Measurements from ENCODE around the gene MSI2. TPM values are rescaled to one million over a fixed set of nuclear protein-coding genes. Genes with fewer than 3 reads are reported as not detected.

Gene MSI2
- total RNA-seq, 1 donor from 2014 or later = 44.6 TPM

DNA sequence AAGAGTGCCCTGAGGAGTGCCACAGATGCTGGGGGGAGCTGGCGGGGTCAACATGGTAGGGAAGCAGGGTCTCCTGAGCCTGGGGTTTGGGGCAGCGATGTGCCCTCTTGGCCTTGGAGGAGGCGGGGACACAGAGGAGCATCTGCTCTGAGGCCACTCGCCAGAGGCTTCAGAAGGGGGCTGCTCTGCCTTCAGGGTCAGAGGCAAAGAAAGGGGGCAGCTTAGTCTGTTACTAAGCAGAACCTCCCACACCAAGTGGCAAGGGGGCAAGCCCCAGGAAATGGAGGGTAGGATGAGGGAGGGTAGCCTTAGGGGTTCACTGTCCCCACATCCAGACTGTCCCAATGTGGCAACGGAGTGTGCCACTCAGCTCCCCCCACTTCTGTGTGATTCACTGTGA is 470.5 kb downstream of the MSI2 start:
- DNase-seq = no peak

DNA sequence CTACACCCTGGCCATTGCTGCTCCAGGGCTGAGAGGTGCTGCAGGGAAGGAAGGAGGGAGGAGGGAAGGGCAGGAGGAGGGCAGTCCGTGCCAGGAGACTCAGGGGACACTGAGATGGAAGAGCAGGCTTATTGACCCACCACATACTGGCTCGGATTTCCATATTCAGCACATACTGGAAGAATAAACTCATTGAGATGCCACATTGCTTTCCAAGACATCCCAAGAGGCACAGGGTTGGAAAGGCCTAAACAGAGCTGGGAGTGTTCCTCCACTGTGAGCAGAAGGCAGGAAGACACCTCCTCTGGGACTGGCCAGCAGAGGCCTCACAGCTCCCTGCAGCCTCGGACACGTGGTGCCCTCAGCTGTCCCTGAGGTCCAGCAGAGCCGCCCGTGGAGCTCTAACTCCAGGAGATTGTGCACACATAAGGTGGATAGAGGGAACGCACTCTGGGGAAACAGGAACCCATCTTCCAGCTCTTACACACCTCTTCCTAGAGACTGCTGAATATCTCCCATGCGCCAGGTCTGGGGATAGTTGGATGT is 471.4 kb downstream of the MSI2 start:
- DNase-seq = no peak

DNA sequence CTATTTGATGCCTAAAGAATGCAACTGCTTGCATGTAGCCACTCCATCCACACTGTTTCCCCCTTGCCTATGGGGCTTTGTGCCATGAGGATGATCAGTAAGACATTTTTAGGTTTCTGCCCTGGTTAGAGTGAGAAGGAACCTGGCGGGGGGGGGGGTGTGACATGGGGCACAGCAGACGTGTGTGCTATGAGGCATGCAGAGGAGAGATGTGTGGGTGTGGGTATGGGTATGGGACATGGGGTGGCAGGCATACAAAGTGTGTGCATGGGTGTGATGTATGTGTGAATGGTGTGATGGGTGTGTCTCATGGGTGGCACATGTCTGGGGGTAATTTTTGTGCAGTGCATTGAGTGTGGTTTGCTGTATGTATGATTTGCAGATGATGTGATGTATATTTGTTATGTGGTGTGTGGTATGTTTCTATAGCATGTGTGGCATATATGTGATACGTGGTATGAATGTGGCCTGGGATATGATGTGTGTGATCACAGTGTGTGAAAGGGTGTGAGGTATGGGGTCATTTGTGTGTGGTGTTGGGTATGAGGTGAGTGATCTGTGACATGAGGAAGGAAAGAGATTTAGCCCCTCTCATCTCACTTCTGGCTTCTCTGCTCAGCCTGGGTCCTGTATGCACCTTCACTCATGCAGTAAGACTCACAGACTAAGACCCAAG is 473.8 kb downstream of the MSI2 start:
- no peak for DNase-seq

DNA sequence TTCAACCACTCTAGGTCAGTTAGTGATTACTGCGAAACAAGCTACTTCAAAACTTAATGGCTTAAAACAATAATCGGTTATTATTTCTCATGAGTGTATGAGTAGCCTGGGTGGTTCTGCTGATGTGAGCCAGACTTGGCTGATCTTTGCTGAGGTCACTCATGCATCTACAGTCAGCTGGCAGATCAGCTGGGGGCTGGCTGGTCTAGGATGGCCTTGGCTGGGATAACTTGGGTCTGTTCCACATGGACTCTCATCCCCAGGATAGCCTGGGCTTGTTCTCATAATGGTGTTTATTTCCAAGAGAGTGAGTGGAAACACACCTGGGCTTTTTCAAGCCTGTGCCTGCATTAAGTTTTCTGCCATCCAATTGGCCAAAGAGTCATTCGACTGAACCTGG is 475.7 kb downstream of the MSI2 start:
- DNase-seq = no peak

DNA sequence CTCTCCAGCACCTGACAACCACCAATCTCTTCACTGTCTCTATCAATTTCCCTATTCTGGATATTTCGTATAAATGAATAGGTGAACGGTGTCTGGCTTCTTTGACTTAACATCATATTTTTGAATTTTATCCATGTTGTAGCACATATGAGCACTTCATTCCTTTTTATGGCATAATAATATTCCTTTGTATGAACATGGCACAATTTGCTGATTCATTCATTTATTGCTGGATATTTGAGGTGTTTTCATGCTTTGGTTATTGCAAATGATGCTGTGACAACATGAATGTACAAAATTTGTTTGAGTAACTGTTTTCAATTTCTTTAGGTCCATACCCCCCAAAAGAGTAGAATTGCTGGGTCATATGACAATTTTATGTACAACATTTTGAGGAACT is 476.8 kb downstream of the MSI2 start:
- DNase-seq = no peak

Small RNA genes within 50 kb of the gene (small RNA-seq; reads per million reads assigned to genes)
- gene RN7SL449P = not detected
- gene RNU7-134P = not detected

Other genes with a start within 250 kb of the MSI2 start
- 30.3 TPM for gene AKAP1, start 171.3 kb upstream of the MSI2 start, total RNA-seq